A549 (cell line): Measurements from ENCODE around the gene UBQLN4. TPM values are rescaled to one million over a fixed set of nuclear protein-coding genes. Genes with fewer than 3 reads are reported as not detected.

Experiments
- ATAC-seq, 2 experiments: fragments of 200-7000 bp in 1 of 2; fragments of >200 bp in 1 of 2; cut with Nextera tagmentation in 1 of 2; cut with Tn5 transposase in 1 of 2; 3 replicates each; pipeline versions ENCODE4 v1.8.0 to v1.9.1; 2018 to 2020; ENCODE audit warnings: mild to moderate bottlenecking in 1 of 2, moderate library complexity in 1 of 2
- CTCF ChIA-PET: fragments of 300-600 bp; sonication (Branson Sonifier 250); formaldehyde crosslinking; extraction: SDS; loops from one replicate; lab custom pipeline; 2021; ENCODE audit warnings: antibody characterized with exemption, inconsistent platforms; lab: Yijun Ruan, JAX
- POLR2A ChIA-PET: fragments of 350-600 bp; formaldehyde crosslinking; extraction: SDS; loops from one replicate; lab custom pipeline; 2021; ENCODE audit warnings: antibody characterized with exemption, inconsistent platforms; lab: Yijun Ruan, JAX
- DNase-seq, 2 experiments: peaks; one replicate each; pipeline versions ENCODE4 v3.0.0 to v3.0.0-alpha.2; 2011 to 2016; ENCODE audit warnings: low read depth in 1 of 2, low spot score in 1 of 2
- FAIRE-seq: peaks from 2 replicates; lab custom pipeline; 2011; peaks lifted over from hg19 to GRCh38; lab: Jason Lieb, UNC
- H3K27ac ChIP-seq, 2 experiments: fragments of >200 bp; sonication (Bioruptor Twin); formaldehyde crosslinking; 3 replicates each; pipeline ENCODE4 v1.5.1; 2016 to 2017
- H3K4me1 ChIP-seq: fragments of >200 bp; sonication (Bioruptor Twin); formaldehyde crosslinking; 3 replicates; pipeline ENCODE4 v1.6.1; 2016
- H3K4me2 ChIP-seq: fragments of >200 bp; sonication (Bioruptor Twin); formaldehyde crosslinking; 3 replicates; pipeline ENCODE4 v1.6.1; 2016
- H3K4me3 ChIP-seq: fragments of >200 bp; sonication (Bioruptor Twin); formaldehyde crosslinking; 3 replicates; pipeline ENCODE4 v1.5.1; 2016
- H3K9me3 ChIP-seq: fragments of >200 bp; sonication (Bioruptor Twin); formaldehyde crosslinking; 3 replicates; pipeline ENCODE4 v1.6.1; 2016
- ATOH8 ChIP-seq: fragments of 250-450 bp; sonication (Bioruptor Pico); IDR thresholded peaks from 2 replicates; pipeline ENCODE4 v1.5.0; 2020; ENCODE audit warnings: low read depth, mild to moderate bottlenecking, moderate library complexity
- BHLHE40 ChIP-seq: IDR thresholded peaks from 2 replicates; pipeline ENCODE4 v1.6.1; 2012; ENCODE audit warnings: low read depth, low read length, inconsistent platforms
- CEBPB ChIP-seq, 2 experiments: fragments of >200 bp in 1 of 2; sonication (Bioruptor Twin) in 1 of 2; formaldehyde crosslinking in 1 of 2; IDR thresholded peaks; 2 replicates each; pipeline ENCODE4 v1.6.1; 2012 to 2016
- CHD4 ChIP-seq: fragments of 200-600 bp; sonication (generic); IDR thresholded peaks from 2 replicates; pipeline ENCODE4 v1.6.1; 2016; ENCODE audit warnings: antibody characterized with exemption, mild to moderate bottlenecking, borderline replicate concordance
- EHMT2 ChIP-seq: fragments of 200-600 bp; sonication (generic); IDR thresholded peaks from 2 replicates; pipeline ENCODE4 v1.6.1; 2016; ENCODE audit warnings: antibody characterized with exemption, low read depth, mild to moderate bottlenecking, moderate library complexity
- ELK1 ChIP-seq: fragments of 150-350 bp; IDR thresholded peaks from 2 replicates; pipeline ENCODE4 v1.6.1; 2014; ENCODE audit warnings: low read depth, mild to moderate bottlenecking, low read length
- EP300 ChIP-seq, 2 experiments: fragments of >200 bp; sonication (Bioruptor Twin); formaldehyde crosslinking; IDR thresholded peaks; 2 replicates in 1 of 2; 3 replicates in 1 of 2; pipeline ENCODE4 v1.6.1; 2016 to 2017
- FOSB ChIP-seq: fragments of 250-450 bp; sonication (Bioruptor Pico); IDR thresholded peaks from 2 replicates; pipeline ENCODE4 v1.5.0; 2020; ENCODE audit warnings: mild to moderate bottlenecking, moderate library complexity
- FOSL2 ChIP-seq, 2 experiments: fragments of 450-650 bp in 1 of 2; fragments of >200 bp in 1 of 2; sonication (Bioruptor Twin) in 1 of 2; formaldehyde crosslinking; IDR thresholded peaks; 2 replicates each; pipeline versions ENCODE4 v1.5.0 to v1.6.1; 2016 to 2020; ENCODE audit warnings: mild to moderate bottlenecking in 1 of 2, moderate library complexity in 1 of 2
- HEYL ChIP-seq: fragments of 250-450 bp; sonication (Bioruptor Pico); IDR thresholded peaks from 2 replicates; pipeline ENCODE4 v1.8.0; 2021; ENCODE audit warnings: mild to moderate bottlenecking, moderate library complexity
- HMGXB4 ChIP-seq: fragments of 250-450 bp; sonication (Bioruptor Pico); IDR thresholded peaks from 2 replicates; pipeline ENCODE4 v1.5.0; 2021; ENCODE audit warnings: mild to moderate bottlenecking, moderate library complexity, borderline replicate concordance
- HOXB13 ChIP-seq: fragments of 250-450 bp; sonication (Bioruptor Pico); IDR thresholded peaks from 2 replicates; pipeline ENCODE4 v1.5.0; 2020; ENCODE audit warnings: low read depth, mild to moderate bottlenecking, moderate library complexity
- HOXB5 ChIP-seq: fragments of 250-450 bp; sonication (Bioruptor Pico); IDR thresholded peaks from 2 replicates; pipeline ENCODE4 v1.5.0; 2020; ENCODE audit warnings: mild to moderate bottlenecking, moderate library complexity
- JUN ChIP-seq, 2 experiments: fragments of >200 bp; sonication (Bioruptor Twin); formaldehyde crosslinking; IDR thresholded peaks; 2 replicates in 1 of 2; 3 replicates in 1 of 2; pipeline ENCODE4 v1.6.1; 2016 to 2017
- JUNB ChIP-seq: fragments of >200 bp; sonication (Bioruptor Twin); formaldehyde crosslinking; IDR thresholded peaks from 2 replicates; pipeline ENCODE4 v1.6.1; 2016
- KDM5A ChIP-seq: fragments of 200-600 bp; sonication (generic); IDR thresholded peaks from 2 replicates; pipeline ENCODE4 v1.6.1; 2016; ENCODE audit warnings: antibody characterized with exemption, mild to moderate bottlenecking
- MAZ ChIP-seq: fragments of 150-350 bp; IDR thresholded peaks from 2 replicates; pipeline ENCODE4 v1.6.1; 2014; ENCODE audit warnings: antibody characterized with exemption, low read depth, low read length, borderline replicate concordance
- MYC ChIP-seq: IDR thresholded peaks from 2 replicates; pipeline ENCODE4 v1.6.1; 2012; ENCODE audit warnings: mild to moderate bottlenecking, inconsistent platforms, low read length, improper control_type of control experiment, borderline replicate concordance
- NPAS2 ChIP-seq: fragments of 250-450 bp; sonication (Bioruptor Pico); IDR thresholded peaks from 2 replicates; pipeline ENCODE4 v1.8.0; 2022; ENCODE audit warnings: mild to moderate bottlenecking, moderate library complexity, borderline replicate concordance
- NR3C1 ChIP-seq: fragments of >200 bp; sonication (Bioruptor Twin); formaldehyde crosslinking; IDR thresholded peaks from 3 replicates; pipeline ENCODE4 v1.6.1; 2017
- PHF8 ChIP-seq: fragments of 200-600 bp; sonication (generic); IDR thresholded peaks from 2 replicates; pipeline ENCODE4 v1.6.1; 2016; ENCODE audit warnings: low read depth, mild to moderate bottlenecking, antibody characterized with exemption, moderate library complexity, borderline replicate concordance
- RAD21 ChIP-seq, 2 experiments: fragments of >200 bp in 1 of 2; sonication (Bioruptor Twin) in 1 of 2; formaldehyde crosslinking in 1 of 2; IDR thresholded peaks in 1 of 2; conservative IDR thresholded peaks in 1 of 2; 2 replicates in 1 of 2; 3 replicates in 1 of 2; pipeline ENCODE4 v1.6.1; 2012 to 2018; ENCODE audit warnings: inconsistent platforms in 1 of 2
- RCOR1 ChIP-seq: fragments of 150-350 bp; IDR thresholded peaks from 2 replicates; pipeline ENCODE4 v1.6.1; 2014; ENCODE audit warnings: antibody characterized with exemption, low read length, low read depth
- SMC3 ChIP-seq: fragments of >200 bp; sonication (Bioruptor Twin); formaldehyde crosslinking; IDR thresholded peaks from 3 replicates; pipeline ENCODE4 v1.6.1; 2018; ENCODE audit warnings: inconsistent platforms
- TFCP2L1 ChIP-seq: fragments of 250-450 bp; sonication (Bioruptor Pico); IDR thresholded peaks from 2 replicates; pipeline ENCODE4 v1.5.0; 2021; ENCODE audit warnings: mild to moderate bottlenecking
- ZC3H11A ChIP-seq: fragments of 450-650 bp; IDR thresholded peaks from 2 replicates; pipeline ENCODE4 v1.6.1; 2014; ENCODE audit warnings: antibody characterized with exemption, mild to moderate bottlenecking
- ZSCAN20 ChIP-seq: fragments of 250-450 bp; sonication (Bioruptor Pico); IDR thresholded peaks from 2 replicates; pipeline ENCODE4 v1.8.0; 2022; ENCODE audit warnings: mild to moderate bottlenecking, moderate library complexity
- WGBS: methylation state at CpG from one replicate; pipeline ENCODE4 v1.1.6; 2017; ENCODE audit errors: missing lambda C conversion rate; 5-methylcytosine and 5-hydroxymethylcytosine counted together
- polyA plus RNA-seq, 4 experiments: library from polyadenylated mRNA; depleted of rRNA in 3 of 4; stranded (reverse); fragments of >200 nt; fragmentation: RNase III in 1 of 4; extraction: RNeasy Plus Mini Kit Qiagen cat#74134 plus additional on column Dnase treatment in 1 of 4; gene quantifications; 2 replicates in 3 of 4; 3 replicates in 1 of 4; pipeline ENCODE4 v1.2.3, GENCODE V29; 2011 to 2017

Gene UBQLN4
- polyA plus RNA-seq, 2 of the 4 experiments (the other 2 are of a cell fraction) = 38.2 to 42.0 TPM

GRCh38 chr1:156102633-156103511, 49.3 kb upstream of the UBQLN4 start:
- DNase-seq = no peak
- CTCF ChIA-PET = interaction anchor here (0.6 to 29.4 kb wide), 8 partner anchors 9 to 164 kb away, joined by 3 to 2239 read pairs (median 5); partner anchors contain the start of genes LMNA, MEX3A and SEMA4A
- peak overlapping the region; percentile 98 for H3K4me2 ChIP-seq
- no peaks in the 10 kb centered on the region for H3K9me3 ChIP-seq
- H3K27ac ChIP-seq = peak overlapping the region; percentile 92 to 96
- TF ChIP-seq SMC3 (no peak), CEBPB (IDR thresholded peaks at IDR 0.05) (no peak), ZSCAN20 (no peak), RCOR1 (no peak), HEYL (CRISPR knock-in tag) (no peak), ATOH8 (no peak), RAD21 (conservative IDR thresholded peaks at IDR 0.05 in 1 of 2, IDR thresholded peaks at IDR 0.05 in 1 of 2) (no peak), JUN (IDR thresholded peaks at IDR 0.05) (no peak), EP300 (IDR thresholded peaks at IDR 0.05) (no peak), NR3C1 (no peak), HOXB13 (CRISPR knock-in tag) (no peak), EHMT2 (no peak), CHD4 (no peak), HOXB5 (CRISPR knock-in tag) (no peak)
- TF ChIP-seq, all 56 proteins: peak for 0
- H3K4me1 ChIP-seq = peaks cover 78% of the 10 kb centered on the region
- 89% methylated on average over 16 of the region's 16 CpGs for WGBS
- POLR2A ChIA-PET = interaction anchor here (3.0 to 6.0 kb wide), 2 partner anchors 12 to 25 kb away, joined by 15 to 49 read pairs; partner anchors contain the start of gene LMNA
- no peak for FAIRE-seq
- H3K4me3 ChIP-seq = no peak overlapping the region
- no peak for ATAC-seq

GRCh38 chr1:156101880-156102279, 48.3 kb upstream of the UBQLN4 start:
- TF ChIP-seq FOSB (CRISPR knock-in tag) (no peak), JUNB (no peak), MAZ (no peak), NPAS2 (no peak), NR3C1 (no peak), KDM5A (no peak), ELK1 (no peak), JUN (IDR thresholded peaks at IDR 0.05) (no peak), EP300 (IDR thresholded peaks at IDR 0.05) (no peak), ZC3H11A (no peak), RCOR1 (no peak), BHLHE40 (no peak), PHF8 (no peak), MYC (no peak), SMC3 (no peak), HMGXB4 (CRISPR knock-in tag) (no peak), FOSL2 (IDR thresholded peaks at IDR 0.05) (no peak), FOSL2 (CRISPR knock-in tag; IDR thresholded peaks at IDR 0.05) (no peak), TFCP2L1 (no peak)

More at GRCh38 chr1:156101880-156102279, 48.3 kb upstream of the UBQLN4 start:
- FAIRE-seq (no peak), DNase-seq (no peak), ATAC-seq (no peak)
- Histone ChIP-seq H3K27ac (peak overlapping the region; percentile 48 to 92; a peak in 5 of 6 replicates), H3K4me3 (no peak overlapping the region), H3K9me3 (no peaks in the 10 kb centered on the region), H3K4me1 (peaks cover 75% of the 10 kb centered on the region), H3K4me2 (peak overlapping the region; percentile 43)
- ChIA-PET POLR2A (interaction anchor here (1.2 to 3.0 kb wide), 2 partner anchors 13 to 28 kb away, joined by 3 to 15 read pairs; partner anchors contain the start of gene LMNA), CTCF (interaction anchor here (1.2 to 29.4 kb wide), 5 partner anchors 10 to 122 kb away, joined by 4 to 2239 read pairs (median 8); partner anchors contain the start of genes LMNA and SEMA4A)
- WGBS = 58% methylated on average over 6 of the region's 6 CpGs
